ENCODE data around the gene SESTD1.
"Not testable (repeated sequence)": the region's sequence is repeated elsewhere in the genome, so short reads cannot be mapped to it uniquely, and the experiment has no call there.

Gene SESTD1

GRCh38 chr2:179096090-179096489, 168.5 kb downstream of the SESTD1 start:
- DNase-seq (ENCODE audit: low read depth): no peak
- no peak overlapping the region for H3K4me3 ChIP-seq (ENCODE audit: low read length)
- TF ChIP-seq, protein P1, sequence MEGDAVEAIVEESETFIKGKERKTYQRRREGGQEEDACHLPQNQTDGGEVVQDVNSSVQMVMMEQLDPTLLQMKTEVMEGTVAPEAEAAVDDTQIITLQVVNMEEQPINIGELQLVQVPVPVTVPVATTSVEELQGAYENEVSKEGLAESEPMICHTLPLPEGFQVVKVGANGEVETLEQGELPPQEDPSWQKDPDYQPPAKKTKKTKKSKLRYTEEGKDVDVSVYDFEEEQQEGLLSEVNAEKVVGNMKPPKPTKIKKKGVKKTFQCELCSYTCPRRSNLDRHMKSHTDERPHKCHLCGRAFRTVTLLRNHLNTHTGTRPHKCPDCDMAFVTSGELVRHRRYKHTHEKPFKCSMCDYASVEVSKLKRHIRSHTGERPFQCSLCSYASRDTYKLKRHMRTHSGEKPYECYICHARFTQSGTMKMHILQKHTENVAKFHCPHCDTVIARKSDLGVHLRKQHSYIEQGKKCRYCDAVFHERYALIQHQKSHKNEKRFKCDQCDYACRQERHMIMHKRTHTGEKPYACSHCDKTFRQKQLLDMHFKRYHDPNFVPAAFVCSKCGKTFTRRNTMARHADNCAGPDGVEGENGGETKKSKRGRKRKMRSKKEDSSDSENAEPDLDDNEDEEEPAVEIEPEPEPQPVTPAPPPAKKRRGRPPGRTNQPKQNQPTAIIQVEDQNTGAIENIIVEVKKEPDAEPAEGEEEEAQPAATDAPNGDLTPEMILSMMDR (conservative IDR thresholded peaks at IDR 0.05; ENCODE audit: low read depth, low read length): no peak

DNA sequence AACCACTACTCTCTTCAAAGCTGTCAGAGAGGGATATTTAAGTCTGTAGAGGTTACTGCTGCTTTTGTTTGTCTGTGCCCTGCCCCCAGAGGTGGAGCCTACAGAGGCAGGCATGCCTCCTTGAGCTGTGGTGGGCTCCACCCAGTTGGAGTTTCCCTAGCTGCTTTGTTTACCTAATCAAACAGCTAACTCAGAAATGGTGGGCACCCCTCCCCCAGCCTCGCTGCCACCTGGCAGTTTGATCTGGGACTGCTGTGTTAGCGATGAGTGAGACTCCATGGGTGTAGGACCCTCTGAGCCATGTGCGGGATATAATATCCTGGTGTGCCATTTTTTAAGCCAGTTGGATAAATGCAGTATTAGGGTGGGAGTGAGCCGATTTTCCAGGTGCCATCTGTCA, 171.7 kb downstream of the SESTD1 start:
- not testable (repeated sequence) for H3K4me3 ChIP-seq (ENCODE audit: low read length); DNase-seq (ENCODE audit: low read depth)

DNA sequence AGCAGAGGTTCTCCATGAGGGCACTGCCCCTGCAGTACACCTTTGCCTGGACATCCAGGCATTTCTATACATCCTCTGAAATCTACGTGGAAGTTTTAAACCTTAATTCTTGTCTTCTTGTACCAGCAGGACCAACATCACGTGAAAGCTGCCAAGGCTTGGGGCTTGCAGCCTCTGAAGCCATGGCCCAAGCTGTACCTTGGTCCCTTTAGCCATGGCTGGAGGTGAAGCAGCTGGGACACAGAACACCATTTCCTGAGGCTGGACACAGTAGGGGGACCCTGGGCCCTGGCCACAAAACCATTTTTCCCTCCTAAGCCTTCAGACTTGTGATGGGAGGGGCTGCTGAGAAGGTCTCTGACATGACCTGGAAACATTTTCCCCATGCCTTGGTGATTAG, 181.9 kb downstream of the SESTD1 start:
- TF ChIP-seq, protein P1 (conservative IDR thresholded peaks at IDR 0.05; ENCODE audit: low read depth, low read length): no peak
- no peak overlapping the region for H3K4me3 ChIP-seq (ENCODE audit: low read length)
- no peak for DNase-seq (ENCODE audit: low read depth)

DNA sequence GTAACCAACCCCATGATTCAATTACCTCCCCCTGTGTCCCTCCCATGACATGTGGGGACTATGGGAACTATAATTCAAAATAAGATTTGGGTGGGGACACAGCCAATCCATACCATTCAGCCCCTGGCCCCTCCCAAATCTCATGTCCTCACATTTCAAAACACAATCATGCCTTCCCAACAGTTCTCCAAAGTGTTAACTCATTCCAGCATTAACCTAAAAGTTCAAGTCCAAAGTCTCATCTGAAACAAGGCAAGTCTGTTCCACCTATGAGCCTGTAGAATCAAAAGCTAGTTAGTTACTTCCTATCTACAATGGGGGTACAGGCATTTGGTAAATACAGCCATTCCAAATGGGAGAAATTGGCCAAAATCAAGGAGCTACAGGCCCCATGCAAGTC, 182.7 kb downstream of the SESTD1 start:
- H3K4me3 ChIP-seq (ENCODE audit: low read length): no peak overlapping the region
- TF ChIP-seq, protein P1 (conservative IDR thresholded peaks at IDR 0.05; ENCODE audit: low read depth, low read length): no peak

DNA sequence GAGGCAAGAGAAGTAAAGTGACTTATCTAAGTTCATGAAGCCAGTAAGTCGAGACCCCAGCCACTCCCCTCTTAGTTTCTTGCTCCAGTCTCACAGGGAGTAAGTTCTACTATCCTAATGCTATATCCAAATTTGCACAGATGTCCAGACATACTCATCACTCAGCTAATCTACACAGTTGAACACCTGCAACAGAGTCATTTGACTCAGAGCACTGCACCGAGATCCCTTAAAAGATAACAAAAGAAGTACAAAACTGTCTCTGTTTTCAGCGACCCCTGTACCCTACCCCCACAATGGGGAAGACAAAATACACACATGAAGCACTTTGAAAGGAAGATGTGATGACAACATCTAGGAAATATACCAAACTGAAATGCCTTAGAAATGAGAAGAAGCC, 192.1 kb downstream of the SESTD1 start:
- H3K4me3 ChIP-seq (ENCODE audit: low read length): no peak overlapping the region
- TF ChIP-seq, protein P1 (conservative IDR thresholded peaks at IDR 0.05; ENCODE audit: low read depth, low read length): no peak
- no peak for DNase-seq (ENCODE audit: low read depth)

More for the DNA sequence above, 182.7 kb downstream of the SESTD1 start:
- no peak for DNase-seq (ENCODE audit: low read depth)

DNA sequence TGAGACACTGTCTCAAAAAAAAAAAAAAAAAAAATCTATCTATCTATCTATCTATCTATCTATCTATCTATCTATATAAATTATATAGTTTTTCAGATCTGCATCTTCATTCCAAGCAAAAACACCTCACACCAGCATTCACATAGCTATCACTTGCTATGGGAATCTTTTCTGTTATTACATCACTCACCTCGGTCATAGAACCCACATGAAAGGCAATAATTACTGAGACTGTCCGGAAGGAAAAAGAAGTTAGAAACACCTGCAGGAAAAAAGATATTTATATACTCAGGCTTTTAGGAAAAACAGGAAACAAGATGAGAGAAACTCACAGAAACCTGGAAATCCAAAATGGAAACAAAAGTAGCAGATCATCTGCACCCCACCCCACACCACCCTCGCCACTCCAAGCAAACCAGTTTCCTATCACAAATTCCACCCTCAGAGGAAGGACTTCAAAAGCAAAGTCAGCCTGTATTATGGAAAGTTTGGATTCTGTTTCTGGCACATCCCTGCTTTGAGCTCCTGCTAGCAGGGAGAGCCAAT, 192.7 kb downstream of the SESTD1 start:
- no peak overlapping the region for H3K4me3 ChIP-seq (ENCODE audit: low read length)
- no peak for DNase-seq (ENCODE audit: low read depth)
- TF ChIP-seq, protein P1 (conservative IDR thresholded peaks at IDR 0.05; ENCODE audit: low read depth, low read length): no peak

GRCh38 chr2:179070895-179071294, 193.7 kb downstream of the SESTD1 start:
- no peak for DNase-seq (ENCODE audit: low read depth)
- H3K4me3 ChIP-seq (ENCODE audit: low read length): no peak overlapping the region
- TF ChIP-seq, protein P1 (conservative IDR thresholded peaks at IDR 0.05; ENCODE audit: low read depth, low read length): no peak

DNA sequence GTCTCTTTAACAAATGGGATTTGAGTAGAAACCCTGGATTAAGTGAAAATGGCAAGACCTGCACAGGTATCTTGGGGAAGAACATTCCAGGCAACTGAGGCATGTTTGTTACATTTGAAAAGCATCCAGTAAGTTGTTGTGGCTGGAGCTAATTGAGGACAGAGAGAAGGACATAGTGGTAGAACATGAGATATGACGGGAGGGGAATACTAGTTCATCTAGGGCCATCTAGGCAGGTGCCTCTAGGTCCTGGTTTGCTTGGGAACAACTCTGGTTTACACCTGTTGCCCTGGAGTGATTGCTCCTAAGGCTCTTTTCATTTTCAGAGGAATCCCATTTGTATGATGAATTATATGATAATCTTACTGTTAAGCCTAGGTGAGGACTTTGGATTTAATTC, 194.9 kb downstream of the SESTD1 start:
- no peak for DNase-seq (ENCODE audit: low read depth)
- no peak overlapping the region for H3K4me3 ChIP-seq (ENCODE audit: low read length)
- TF ChIP-seq, protein P1 (conservative IDR thresholded peaks at IDR 0.05; ENCODE audit: low read depth, low read length): no peak

Data from retinal pigment epithelial cell (primary cell).